Kidney (tissue), 14 donors: ENCODE results near the gene ZNF764. TPM values are rescaled to one million over a fixed set of nuclear protein-coding genes. Genes with fewer than 3 reads are reported as not detected.
"Not testable (repeated sequence)": the region's sequence is repeated elsewhere in the genome, so short reads cannot be mapped to it uniquely, and the experiment has no call there.

Source experiments
- DNase-seq, 5 donors: peaks; one replicate each; pipeline ENCODE4 v3.0.0-alpha.2; 2013 to 2020
- FAIRE-seq: peaks from 2 replicates; lab custom pipeline; 2012; peaks lifted over from hg19 to GRCh38; lab: Jason Lieb, UNC
- H3K27ac ChIP-seq, 2 donors: one replicate each; pipeline ENCODE4 v1.7.0; 2013; ENCODE audit warnings: low read depth in 2 of 2, low read length in 2 of 2, inconsistent platforms in 1 of 2
- H3K27me3 ChIP-seq: one replicate; pipeline ENCODE4 v1.7.1; 2013; ENCODE audit warnings: low read length, inconsistent platforms; ENCODE audit not compliant: control insufficient read depth, insufficient read depth
- H3K36me3 ChIP-seq, 3 donors: one replicate each; pipeline versions ENCODE4 v1.7.0 to v1.7.1; 2013; ENCODE audit warnings: low read length in 3 of 3, control low read depth in 1 of 3, inconsistent platforms in 1 of 3; ENCODE audit not compliant: insufficient read depth in 3 of 3, control insufficient read depth in 2 of 3
- H3K4me1 ChIP-seq, 3 donors: one replicate each; pipeline versions ENCODE4 v1.7.0 to v1.7.1; 2013; ENCODE audit warnings: low read length in 3 of 3, inconsistent platforms in 1 of 3, low read depth in 1 of 3; ENCODE audit not compliant: control insufficient read depth in 2 of 3, insufficient read depth in 2 of 3
- H3K4me3 ChIP-seq, 3 donors: one replicate each; pipeline versions ENCODE4 v1.7.0 to v1.8.1; 2013; ENCODE audit warnings: low read length in 3 of 3, control low read depth in 1 of 3, inconsistent platforms in 1 of 3
- H3K9ac ChIP-seq, 3 donors: one replicate each; pipeline versions ENCODE4 v1.7.0 to v1.7.1; 2013; ENCODE audit warnings: low read length in 3 of 3, control low read depth in 1 of 3, inconsistent platforms in 1 of 3
- H3K9me3 ChIP-seq, 3 donors: one replicate each; pipeline versions ENCODE4 v1.7.0 to v1.7.1; 2013; ENCODE audit warnings: low read length in 3 of 3, control low read depth in 1 of 3, inconsistent platforms in 1 of 3; ENCODE audit not compliant: control insufficient read depth in 2 of 3, insufficient read depth in 1 of 3
- CTCF ChIP-seq: IDR thresholded peaks from 3 replicates; pipeline ENCODE4 v1.5.1; 2012; ENCODE audit warnings: mild to moderate bottlenecking, moderate library complexity, borderline replicate concordance; ENCODE audit not compliant: insufficient read depth; ENCODE audit errors: extremely low read depth
- intact Hi-C: fragments of 100-400 bp; cut with DNase I; formaldehyde crosslinking; loops from one replicate; pipeline ENCODE4 v1.11.1; 2022
- polyA plus RNA-seq: library from polyadenylated mRNA; stranded (reverse); fragments of 350-450 nt; fragmentation: Illumina TruSeq; extraction: RNeasy Lipid Tissue Mini Kit (QIAGEN cat#74804); gene quantifications from one replicate; pipeline ENCODE4 v1.2.3, GENCODE V29; 2014; ENCODE audit warnings: low read depth, low replicate concordance; ENCODE audit not compliant: insufficient read depth
- total RNA-seq: library from RNA; stranded (reverse); fragmentation: NEBNext Ultra II Directional; extraction: Animal tissue kit (Norgen Biotek cat#: 25700); gene quantifications from one replicate; pipeline ENCODE4 v1.2.1, GENCODE V29; 2021
- donor health status: control.
- donor health status: control.
- donor health status: control.
- donor health status: control.
- donor health status: control.
- donor health status: DM: yes; HTN: yes; CAD: no.
- donor health status: Normal renal cell carcinoma (clear cell type).

The ZNF764 gene
- total and polyA plus RNA-seq, 2 donors from 2014 or later = 4.4 to 11.9 TPM

- no peak for FAIRE-seq
- DNase-seq = no peak
- intact Hi-C loops = no loop called here
- Histone ChIP-seq H3K27me3 (no peaks in the 10 kb centered on the region), H3K9me3 (no peaks in the 10 kb centered on the region), H3K4me1 (peaks cover 0 to 13% (median 7%) of the 10 kb centered on the region in 3 donors), H3K9ac (no peak overlapping the region), H3K4me3 (no peak overlapping the region), H3K27ac (no peak overlapping the region), H3K36me3 (peaks cover 0 to 7% (median 2%) of the 10 kb centered on the region in 3 donors)
- no peak for TF ChIP-seq CTCF
Measured at GRCh38 chr16:30601966-30602365, 43.8 kb upstream of the ZNF764 start.

- no peak overlapping the region for H3K4me3 ChIP-seq
- peaks cover 0 to 7% (median 2%) of the 10 kb centered on the region in 3 donors for H3K36me3 ChIP-seq
- no peak for TF ChIP-seq CTCF
- peaks cover 0 to 8% (median 4%) of the 10 kb centered on the region in 3 donors for H3K4me1 ChIP-seq
- DNase-seq (no peak), FAIRE-seq (no peak)
- no peak overlapping the region for H3K9ac ChIP-seq
- H3K27ac ChIP-seq = no peak overlapping the region
- intact Hi-C loops = no loop called here
- no peaks in the 10 kb centered on the region for H3K9me3 ChIP-seq
- H3K27me3 ChIP-seq = no peaks in the 10 kb centered on the region
Measured at GRCh38 chr16:30600929-30601328, 42.8 kb upstream of the ZNF764 start.

- TF ChIP-seq CTCF = no peak
Measured at GRCh38 chr16:30600215-30600614, 42.0 kb upstream of the ZNF764 start.

GRCh38 chr16:30592871-30593270 is 34.7 kb upstream of the ZNF764 start:
- FAIRE-seq = no peak
- H3K27me3 ChIP-seq = no peaks in the 10 kb centered on the region
- no peak for TF ChIP-seq CTCF
- no peak overlapping the region for H3K27ac ChIP-seq
- H3K36me3 ChIP-seq = no peaks in the 10 kb centered on the region
- DNase-seq = no peak
- no peaks in the 10 kb centered on the region for H3K9me3 ChIP-seq
- H3K4me3 ChIP-seq = no peak overlapping the region
- intact Hi-C loops = no loop called here
- H3K9ac ChIP-seq = no peak overlapping the region
- H3K4me1 ChIP-seq = no peaks in the 10 kb centered on the region

More at GRCh38 chr16:30600215-30600614, 42.0 kb upstream of the ZNF764 start:
- peaks cover 0 to 7% (median 2%) of the 10 kb centered on the region in 3 donors for H3K36me3 ChIP-seq
- no peak overlapping the region for H3K27ac ChIP-seq
- DNase-seq (no peak), FAIRE-seq (no peak)
- peaks cover 0 to 7% (median 3%) of the 10 kb centered on the region in 3 donors for H3K4me1 ChIP-seq
- H3K4me3 ChIP-seq = no peak overlapping the region
- no peak overlapping the region for H3K9ac ChIP-seq
- intact Hi-C loops = no loop called here
- no peaks in the 10 kb centered on the region for H3K27me3 ChIP-seq
- H3K9me3 ChIP-seq = no peaks in the 10 kb centered on the region

GRCh38 chr16:30590869-30591268 is 32.7 kb upstream of the ZNF764 start:
- H3K9ac ChIP-seq, H3K36me3 ChIP-seq, H3K27ac ChIP-seq, H3K4me3 ChIP-seq, FAIRE-seq, H3K4me1 ChIP-seq, intact Hi-C loops, H3K27me3 ChIP-seq, H3K9me3 ChIP-seq: not testable (repeated sequence)
- DNase-seq = peak in 1 of 5 donors; percentile 11
